ENCODE results near the gene SH3BGRL3. TPM values are rescaled to one million over a fixed set of nuclear protein-coding genes. Genes with fewer than 3 reads are reported as not detected.

SH3BGRL3 gene
- total RNA-seq, 4 donors from 2014 or later, result 10.3 to 16.9 (median 13.1) TPM

DNA sequence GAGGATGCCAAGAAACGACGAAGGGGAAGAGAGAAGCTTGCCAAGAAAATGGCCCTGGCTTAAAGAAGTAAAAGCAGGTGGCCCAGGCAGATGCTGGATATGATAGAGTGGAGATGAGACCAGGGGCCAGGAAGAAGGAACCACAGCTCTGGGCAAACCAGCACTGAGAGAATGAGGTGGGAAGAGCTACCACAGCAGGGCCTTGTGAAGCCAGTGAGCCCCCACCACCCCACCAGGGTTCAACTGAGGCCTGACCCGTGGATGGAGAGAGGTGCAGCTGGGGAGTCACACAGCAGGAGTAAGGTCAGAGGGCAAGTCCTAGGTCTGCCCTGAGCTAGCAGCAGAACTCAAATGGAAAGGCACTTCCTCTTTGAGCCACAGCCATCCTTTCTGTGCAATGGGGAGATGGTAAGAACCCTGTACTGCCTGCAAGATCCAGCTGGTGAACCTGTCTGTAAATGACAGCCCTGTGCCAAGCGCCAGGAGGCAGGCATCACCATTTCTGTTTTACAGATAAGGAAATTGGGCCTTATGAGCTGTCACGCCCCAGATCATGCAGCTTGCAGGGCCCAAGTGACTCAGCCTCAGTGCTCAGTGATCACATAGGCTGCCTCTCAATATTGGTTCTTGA lies 8.5 kb downstream of the SH3BGRL3 start:
- Histone ChIP-seq H3K27ac (peak overlapping the region; percentile 89 to 98 (median 93)), H3K27me3 (no peaks in the 10 kb centered on the region), H3K9me3 (no peaks in the 10 kb centered on the region), H3K36me3 (no peaks in the 10 kb centered on the region), H3K4me1 (peaks cover 44 to 45% of the 10 kb centered on the region in 2 donors), H3K4me3 (no peak overlapping the region)
- intact Hi-C loops (cut with DNase I; ENCODE audit: low total_unique reads) (no loop called here), in situ Hi-C loops (cut with MboI; ENCODE audit: low sequenced_read_pairs in 4 of 4) (loop anchor here in 1 of 4 donors (5.0 kb wide), 1 partner anchor 34 kb away; no protein-coding TSS in a partner anchor)
- no peak for TF ChIP-seq CTCF (IDR thresholded peaks at IDR 0.05 in 4 of 5, conservative IDR thresholded peaks at IDR 0.05 in 1 of 5)
- no peak for TF ChIP-seq POLR2A (IDR thresholded peaks at IDR 0.05)
- no peak for ATAC-seq
- no peak for DNase-seq

GRCh38 chr1:26289158-26290059 lies 9.5 kb downstream of the SH3BGRL3 start:
- in situ Hi-C loops (cut with MboI; ENCODE audit: low sequenced_read_pairs in 4 of 4) (loop anchor here in 1 of 4 donors (5.0 kb wide), 1 partner anchor 33 kb away; no protein-coding TSS in a partner anchor), intact Hi-C loops (cut with DNase I; ENCODE audit: low total_unique reads) (no loop called here)
- peak in 1 of 2 donors; percentile 45 for DNase-seq

DNA sequence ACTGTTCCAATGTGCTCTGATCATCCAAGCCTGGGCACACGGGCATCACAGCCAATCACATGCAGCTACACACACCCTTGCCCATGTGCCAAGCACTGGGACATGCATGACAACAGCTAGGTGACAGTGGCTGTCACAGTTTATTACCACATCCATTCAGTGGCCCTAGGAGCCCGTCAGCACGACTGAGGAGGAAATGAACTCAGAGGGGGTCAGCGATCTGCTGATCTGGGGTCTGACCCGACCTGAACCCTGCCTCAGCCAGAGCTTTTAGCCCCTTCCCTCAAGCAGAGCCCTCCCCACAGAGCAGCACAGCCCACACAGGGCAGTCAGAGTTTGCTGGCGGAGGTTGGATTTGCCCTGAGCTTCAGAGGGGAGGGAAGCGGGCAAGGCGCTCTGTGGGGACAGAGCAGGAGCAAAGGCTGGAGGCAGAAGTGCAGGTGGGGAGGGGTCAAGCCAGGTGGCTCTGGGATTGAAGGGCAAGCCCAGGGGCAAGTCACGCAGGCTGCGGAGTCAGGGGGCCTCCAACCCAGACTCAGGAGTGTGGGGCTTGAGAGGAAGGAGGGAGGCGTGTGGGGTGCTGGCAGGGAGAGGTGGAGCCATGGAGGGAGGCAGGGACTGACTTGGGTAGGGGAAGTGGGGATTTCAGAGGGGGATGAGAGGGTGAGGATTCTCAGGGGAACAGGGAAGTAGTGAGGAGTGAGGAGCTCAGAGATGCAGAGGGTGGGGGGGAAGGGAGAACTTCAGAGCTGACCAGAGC lies 10.4 kb downstream of the SH3BGRL3 start:
- intact Hi-C loops (cut with DNase I; ENCODE audit: low total_unique reads), result no loop called here
- Histone ChIP-seq H3K4me3 (no peak overlapping the region), H3K27me3 (no peaks in the 10 kb centered on the region), H3K27ac (peak overlapping the region; percentile 14 to 64 (median 49)), H3K36me3 (no peaks in the 10 kb centered on the region), H3K9me3 (no peaks in the 10 kb centered on the region), H3K4me1 (peaks cover 32% of the 10 kb centered on the region in 2 donors)
- in situ Hi-C loops (cut with MboI; ENCODE audit: low sequenced_read_pairs in 4 of 4), result no loop called here
- peak in 1 of 2 donors; percentile 28 for DNase-seq
- TF ChIP-seq CTCF (IDR thresholded peaks at IDR 0.05 in 4 of 5, conservative IDR thresholded peaks at IDR 0.05 in 1 of 5), result no peak
- TF ChIP-seq POLR2A (IDR thresholded peaks at IDR 0.05), result no peak
- no peak for ATAC-seq

More at GRCh38 chr1:26289158-26290059, 9.5 kb downstream of the SH3BGRL3 start:
- H3K36me3 ChIP-seq, result no peaks in the 10 kb centered on the region
- TF ChIP-seq CTCF (IDR thresholded peaks at IDR 0.05 in 4 of 5, conservative IDR thresholded peaks at IDR 0.05 in 1 of 5) (no peak), POLR2A (IDR thresholded peaks at IDR 0.05) (no peak)
- H3K4me3 ChIP-seq, result no peak overlapping the region
- no peaks in the 10 kb centered on the region for H3K9me3 ChIP-seq
- peaks cover 41% of the 10 kb centered on the region in 2 donors for H3K4me1 ChIP-seq
- peak overlapping the region in 3 of 4 donors; percentile 23 to 94 (median 89) for H3K27ac ChIP-seq
- no peak for ATAC-seq
- no peaks in the 10 kb centered on the region for H3K27me3 ChIP-seq

- H3K4me1 ChIP-seq, result peaks cover 26 to 28% of the 10 kb centered on the region in 2 donors
- no peak for TF ChIP-seq CTCF (IDR thresholded peaks at IDR 0.05 in 4 of 5, conservative IDR thresholded peaks at IDR 0.05 in 1 of 5)
- no peak for TF ChIP-seq POLR2A (IDR thresholded peaks at IDR 0.05)
- no peaks in the 10 kb centered on the region for H3K27me3 ChIP-seq
- DNase-seq (peak in 1 of 2 donors; percentile 33), ATAC-seq (no peak)
- no peaks in the 10 kb centered on the region for H3K36me3 ChIP-seq
- no peaks in the 10 kb centered on the region for H3K9me3 ChIP-seq
- peak overlapping the region; percentile 37 to 64 (median 56) for H3K27ac ChIP-seq
- intact Hi-C loops (cut with DNase I; ENCODE audit: low total_unique reads), result no loop called here
- no peak overlapping the region for H3K4me3 ChIP-seq
- in situ Hi-C loops (cut with MboI; ENCODE audit: low sequenced_read_pairs in 4 of 4), result no loop called here
Measured at GRCh38 chr1:26290882-26291261, 11.0 kb downstream of the SH3BGRL3 start.

Data from gastrocnemius medialis (tissue), 4 donors.